ENCODE data around the gene MYO7A.
A peak's percentile ranks its signal among the peaks of the same experiment; 100 is the strongest.

The MYO7A gene

GRCh38 chr11:77204754-77205466 is 76.9 kb downstream of the MYO7A start:
- peak in 2 of 10 donors; percentile 55 to 67 for DNase-seq
- intact Hi-C loops (cut with DNase I) = no loop called here

GRCh38 chr11:77205467-77206263 is 77.6 kb downstream of the MYO7A start:
- intact Hi-C loops (cut with DNase I) = no loop called here
- DNase-seq = peak in 2 of 10 donors; percentile 73 to 75

GRCh38 chr11:77206264-77207018 is 78.4 kb downstream of the MYO7A start:
- no peak for DNase-seq
- intact Hi-C loops (cut with DNase I) = no loop called here

GRCh38 chr11:77207019-77207485 is 79.0 kb downstream of the MYO7A start:
- peak in 1 of 10 donors; percentile 62 for DNase-seq
- intact Hi-C loops (cut with DNase I) = no loop called here

- intact Hi-C loops (cut with DNase I) = no loop called here
- peak in 1 of 10 donors; percentile 45 for DNase-seq
These were observed 79.7 kb downstream of the MYO7A start for GRCh38 chr11:77207618-77208313.

- intact Hi-C loops (cut with DNase I) = no loop called here
- DNase-seq = no peak
These were observed 80.5 kb downstream of the MYO7A start for GRCh38 chr11:77208535-77208934.

GRCh38 chr11:77209663-77210062 is 81.6 kb downstream of the MYO7A start:
- intact Hi-C loops (cut with DNase I) = no loop called here

GRCh38 chr11:77211040-77211451 is 83.0 kb downstream of the MYO7A start:
- DNase-seq = peak in 1 of 10 donors; percentile 68
- intact Hi-C loops (cut with DNase I) = no loop called here

More at GRCh38 chr11:77209663-77210062, 81.6 kb downstream of the MYO7A start:
- DNase-seq = no peak

GRCh38 chr11:77211594-77212251 is 83.7 kb downstream of the MYO7A start:
- DNase-seq = peak in 1 of 10 donors; percentile 40
- intact Hi-C loops (cut with DNase I) = no loop called here

- intact Hi-C loops (cut with DNase I) = no loop called here
- DNase-seq = peak in 2 of 10 donors; percentile 43 to 58
These were observed 84.4 kb downstream of the MYO7A start for GRCh38 chr11:77212314-77213007.

GRCh38 chr11:77213029-77213579 is 85.1 kb downstream of the MYO7A start:
- DNase-seq = peak in 2 of 10 donors; percentile 47 to 56
- intact Hi-C loops (cut with DNase I) = no loop called here

- intact Hi-C loops (cut with DNase I) = no loop called here
- peak in 2 of 10 donors; percentile 54 to 77 for DNase-seq
These were observed 85.8 kb downstream of the MYO7A start for GRCh38 chr11:77213589-77214428.

GRCh38 chr11:77214557-77214956 is 86.5 kb downstream of the MYO7A start:
- DNase-seq = no peak
- intact Hi-C loops (cut with DNase I) = no loop called here

- no peak for DNase-seq
- intact Hi-C loops (cut with DNase I) = no loop called here
These were observed 87.1 kb downstream of the MYO7A start for GRCh38 chr11:77215106-77215505.

GRCh38 chr11:77217156-77217555 is 89.1 kb downstream of the MYO7A start:
- intact Hi-C loops (cut with DNase I) = no loop called here
- no peak for DNase-seq

- intact Hi-C loops (cut with DNase I) = no loop called here
These were observed 95.8 kb downstream of the MYO7A start for GRCh38 chr11:77223797-77224196.

GRCh38 chr11:77230878-77231605 is 103.0 kb downstream of the MYO7A start:
- intact Hi-C loops (cut with DNase I) = no loop called here
- DNase-seq = no peak

More at GRCh38 chr11:77223797-77224196, 95.8 kb downstream of the MYO7A start:
- no peak for DNase-seq
